Mesodermal cell (in vitro differentiated cells): ENCODE results near the gene CHD9NB.
A peak's percentile ranks its signal among the peaks of the same experiment; 100 is the strongest.
"Not testable (repeated sequence)": the region's sequence is repeated elsewhere in the genome, so short reads cannot be mapped to it uniquely, and the experiment has no call there.

Experiments used
- H3K27ac ChIP-seq: 2 replicates; pipeline ENCODE4 v1.7.0; 2013; ENCODE audit warnings: mild to moderate bottlenecking, low read depth, low read length, moderate library complexity; ENCODE audit not compliant: severe bottlenecking
- H3K36me3 ChIP-seq: 2 replicates; pipeline ENCODE4 v1.7.1; 2013; ENCODE audit warnings: mild to moderate bottlenecking, low read length, moderate library complexity; ENCODE audit not compliant: control insufficient read depth, insufficient read depth
- H3K4me1 ChIP-seq: one replicate; pipeline ENCODE4 v1.7.1; 2013; ENCODE audit warnings: mild to moderate bottlenecking, low read length; ENCODE audit not compliant: insufficient read depth, control insufficient read depth, poor library complexity, severe bottlenecking
- H3K4me3 ChIP-seq: 2 replicates; pipeline ENCODE4 v1.7.0; 2013; ENCODE audit warnings: low read length, control low read depth, mild to moderate bottlenecking; ENCODE audit not compliant: insufficient read depth, poor library complexity, severe bottlenecking; ENCODE audit errors: extremely low read depth
- H3K9me3 ChIP-seq: 2 replicates; pipeline ENCODE4 v1.7.1; 2013; ENCODE audit warnings: mild to moderate bottlenecking, low read length, moderate library complexity; ENCODE audit not compliant: control insufficient read depth
- WGBS, 2 experiments: methylation state at CpG; one replicate each; pipeline ENCODE4 v1.1.5; 2013; ENCODE audit warnings: missing lambda C conversion rate in 2 of 2; ENCODE audit not compliant: insufficient coverage in 2 of 2; 5-methylcytosine and 5-hydroxymethylcytosine counted together

CHD9NB gene

GRCh38 chr16:53043428-53043831, 9.3 kb downstream of the CHD9NB start:
- Histone ChIP-seq H3K9me3 (no peaks in the 10 kb centered on the region), H3K4me3 (peak overlapping the region; percentile 10), H3K36me3 (no peaks in the 10 kb centered on the region), H3K4me1 (peaks cover 30% of the 10 kb centered on the region), H3K27ac (no peak overlapping the region)
- WGBS, 2 experiments, result 17 to 24% methylated on average over 3 of the region's 5 CpGs

- Histone ChIP-seq H3K27ac (no peak overlapping the region), H3K4me3 (peak overlapping the region; percentile 11), H3K9me3 (no peaks in the 10 kb centered on the region), H3K36me3 (no peaks in the 10 kb centered on the region), H3K4me1 (peaks cover 30% of the 10 kb centered on the region)
- 49 to 51% methylated on average over 2 to 3 of the region's 5 CpGs for WGBS, 2 experiments
Measured at GRCh38 chr16:53042235-53042701, 10.4 kb downstream of the CHD9NB start.

- Histone ChIP-seq H3K4me3 (no peak overlapping the region), H3K4me1 (peaks cover 30% of the 10 kb centered on the region), H3K27ac (peak overlapping the region; percentile 57), H3K36me3 (no peaks in the 10 kb centered on the region), H3K9me3 (no peaks in the 10 kb centered on the region)
- 19 to 33% methylated on average over 2 to 3 of the region's 4 CpGs for WGBS, 2 experiments
Measured at GRCh38 chr16:53041320-53042051, 11.2 kb downstream of the CHD9NB start.

GRCh38 chr16:53040788-53041187, 11.9 kb downstream of the CHD9NB start:
- WGBS, 2 experiments, result no CpG with 5 or more reads among the region's 1 CpG
- no peak overlapping the region for H3K4me3 ChIP-seq
- no peaks in the 10 kb centered on the region for H3K36me3 ChIP-seq
- no peak overlapping the region for H3K27ac ChIP-seq
- no peaks in the 10 kb centered on the region for H3K9me3 ChIP-seq
- H3K4me1 ChIP-seq, result peaks cover 30% of the 10 kb centered on the region

GRCh38 chr16:53036711-53037110, 16.0 kb downstream of the CHD9NB start:
- not testable (repeated sequence) for H3K4me3 ChIP-seq, H3K4me1 ChIP-seq, H3K36me3 ChIP-seq, H3K27ac ChIP-seq
- 86 to 87% methylated on average over 4 to 5 of the region's 6 CpGs for WGBS, 2 experiments
- H3K9me3 ChIP-seq, result peaks cover 16% of the 10 kb centered on the region

- Histone ChIP-seq H3K36me3 (no peaks in the 10 kb centered on the region), H3K9me3 (peaks cover 16% of the 10 kb centered on the region), H3K4me1 (no peaks in the 10 kb centered on the region), H3K4me3 (no peak overlapping the region), H3K27ac (no peak overlapping the region)
- 76 to 84% methylated on average over 3 to 6 of the region's 6 CpGs for WGBS, 2 experiments
Measured at GRCh38 chr16:53036066-53036465, 16.6 kb downstream of the CHD9NB start.

- Histone ChIP-seq H3K36me3 (no peaks in the 10 kb centered on the region), H3K9me3 (peaks cover 16% of the 10 kb centered on the region), H3K4me3 (no peak overlapping the region), H3K27ac (no peak overlapping the region), H3K4me1 (no peaks in the 10 kb centered on the region)
- 70 to 90% methylated on average over 1 to 2 of the region's 3 CpGs for WGBS, 2 experiments
Measured at GRCh38 chr16:53035176-53035942, 17.3 kb downstream of the CHD9NB start.

- no peak overlapping the region for H3K27ac ChIP-seq
- WGBS, 2 experiments, result 81 to 100% methylated on average over 1 to 3 of the region's 6 CpGs
- H3K36me3 ChIP-seq, result no peaks in the 10 kb centered on the region
- peaks cover 16% of the 10 kb centered on the region for H3K9me3 ChIP-seq
- H3K4me3 ChIP-seq, result no peak overlapping the region
- H3K4me1 ChIP-seq, result no peaks in the 10 kb centered on the region
Measured at GRCh38 chr16:53034306-53034705, 18.4 kb downstream of the CHD9NB start.

GRCh38 chr16:53031323-53031942, 21.3 kb downstream of the CHD9NB start:
- Histone ChIP-seq H3K4me3 (no peak overlapping the region), H3K36me3 (no peaks in the 10 kb centered on the region)
- WGBS, 2 experiments, result 0 to 13% methylated on average over 1 of the region's 2 CpGs

GRCh38 chr16:53029971-53030370, 22.7 kb downstream of the CHD9NB start:
- no peaks in the 10 kb centered on the region for H3K36me3 ChIP-seq
- H3K4me3 ChIP-seq, result no peak overlapping the region
- no peak overlapping the region for H3K27ac ChIP-seq
- H3K9me3 ChIP-seq, result peaks cover 16% of the 10 kb centered on the region
- WGBS, 2 experiments, result 88% methylated on average over 2 of the region's 3 CpGs; no CpG with 5 or more reads in 1 of the 2 experiments
- H3K4me1 ChIP-seq, result no peaks in the 10 kb centered on the region

More at GRCh38 chr16:53031323-53031942, 21.3 kb downstream of the CHD9NB start:
- no peak overlapping the region for H3K27ac ChIP-seq
- peaks cover 16% of the 10 kb centered on the region for H3K9me3 ChIP-seq
- no peaks in the 10 kb centered on the region for H3K4me1 ChIP-seq
